Activated T-helper 9 cell treated with anti-CD3 and anti-CD28 coated beads, Interleukin-2, amount 50 U/mL, for 16 hours (primary cell): ENCODE data around the gene NME9.

Experiments used
- DNase-seq: peaks from one replicate; pipeline ENCODE4 v3.0.0-alpha.2; 2020; ENCODE audit warnings: low read depth

Gene NME9

DNA sequence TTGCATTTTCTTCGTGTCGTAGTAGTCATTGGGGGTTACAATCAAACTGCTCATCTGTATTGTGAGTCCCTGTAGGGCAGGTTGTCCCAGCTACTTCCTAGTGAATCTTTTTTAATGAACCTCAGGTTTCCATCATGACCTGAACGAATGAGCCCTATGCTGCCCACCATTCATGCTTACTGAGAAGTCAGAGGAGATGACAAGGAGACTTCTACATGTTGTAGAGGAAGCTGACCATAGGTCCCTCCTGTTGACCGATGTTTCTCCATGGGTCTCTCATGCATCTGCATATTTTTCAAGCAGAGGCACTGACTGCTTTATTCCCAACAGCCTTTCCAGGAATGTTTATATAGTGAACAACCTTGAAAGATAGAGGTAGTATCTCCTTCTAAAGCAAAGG, 5.0 kb upstream of the NME9 start:
- no peak for DNase-seq

GRCh38 chr3:138332472-138333073, 2.9 kb upstream of the NME9 start:
- no peak for DNase-seq

GRCh38 chr3:138331143-138331894, 1.7 kb upstream of the NME9 start:
- no peak for DNase-seq

DNA sequence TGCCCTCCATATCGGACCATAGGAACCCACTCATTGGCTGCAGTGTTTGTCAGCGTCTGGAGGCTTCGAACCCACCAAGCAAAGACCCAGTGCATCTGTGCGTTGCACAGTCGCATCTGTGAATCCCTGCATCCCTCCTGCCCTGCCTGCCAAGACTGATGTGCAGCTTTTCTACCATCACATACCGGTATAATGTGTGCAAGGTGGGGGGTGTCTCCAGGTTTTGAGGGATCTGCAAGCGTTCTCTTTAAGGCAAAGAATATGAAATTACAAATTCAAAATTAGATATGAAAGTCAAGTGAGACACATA, 288 bp upstream of the NME9 start:
- DNase-seq = no peak

DNA sequence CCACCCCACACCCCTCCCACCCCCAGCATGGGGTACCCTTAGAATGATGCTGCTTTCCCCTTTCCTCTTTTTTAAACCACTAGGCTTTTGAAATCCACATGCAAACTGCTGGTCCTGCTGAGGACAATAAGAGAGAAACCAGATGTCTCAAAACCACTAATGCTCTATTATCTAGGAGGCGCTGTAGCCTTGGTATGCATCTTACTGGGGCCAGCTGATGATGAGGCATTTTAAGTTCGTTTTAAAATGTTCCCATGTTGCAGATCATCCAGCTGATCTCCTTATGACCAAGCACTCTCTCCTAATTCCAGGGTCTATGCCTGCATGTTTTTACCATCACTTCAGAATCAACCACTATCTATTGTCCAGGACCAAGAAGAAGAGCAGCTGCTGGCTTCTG, 1.3 kb downstream of the NME9 start:
- no peak for DNase-seq

DNA sequence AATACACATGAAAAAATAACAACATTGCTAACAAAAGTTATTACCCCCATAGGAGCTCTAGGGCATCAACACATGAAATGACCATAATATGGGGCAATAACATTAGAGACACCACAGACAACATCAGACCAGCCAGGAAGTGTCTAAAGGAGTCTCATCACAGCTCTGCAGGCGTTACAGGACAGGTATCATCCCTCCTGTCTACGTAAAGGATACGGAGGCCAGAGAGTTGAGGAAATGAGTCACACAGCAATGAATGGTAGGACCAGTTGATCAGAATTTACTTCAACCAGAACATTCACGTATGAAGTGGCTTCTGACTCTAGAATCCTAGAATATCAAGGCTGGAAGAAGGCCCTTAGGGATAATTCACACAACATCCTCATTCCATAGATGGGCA, 1.8 kb downstream of the NME9 start:
- no peak for DNase-seq

GRCh38 chr3:138326866-138327595, 2.6 kb downstream of the NME9 start:
- no peak for DNase-seq

GRCh38 chr3:138325990-138326389, 3.7 kb downstream of the NME9 start:
- no peak for DNase-seq

DNA sequence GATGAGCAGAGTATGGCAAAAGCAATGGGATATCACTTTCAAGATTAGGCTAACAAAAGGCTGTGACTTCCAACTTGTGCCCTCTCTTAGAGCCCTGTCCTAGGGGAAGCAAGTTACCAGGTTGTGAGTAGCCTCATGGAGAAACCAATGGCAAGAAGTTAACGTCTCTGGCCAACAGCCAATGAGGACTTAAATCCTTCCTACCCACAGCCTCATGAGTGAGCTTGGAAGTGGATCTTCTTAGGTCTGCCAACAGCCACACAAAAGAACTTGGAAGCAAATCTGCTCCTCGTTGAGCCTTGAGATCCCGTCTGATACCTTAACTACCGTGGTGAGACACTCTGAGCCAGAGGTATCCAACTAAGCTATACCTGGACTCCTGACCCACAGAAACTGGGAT, 5.7 kb downstream of the NME9 start:
- DNase-seq = no peak

DNA sequence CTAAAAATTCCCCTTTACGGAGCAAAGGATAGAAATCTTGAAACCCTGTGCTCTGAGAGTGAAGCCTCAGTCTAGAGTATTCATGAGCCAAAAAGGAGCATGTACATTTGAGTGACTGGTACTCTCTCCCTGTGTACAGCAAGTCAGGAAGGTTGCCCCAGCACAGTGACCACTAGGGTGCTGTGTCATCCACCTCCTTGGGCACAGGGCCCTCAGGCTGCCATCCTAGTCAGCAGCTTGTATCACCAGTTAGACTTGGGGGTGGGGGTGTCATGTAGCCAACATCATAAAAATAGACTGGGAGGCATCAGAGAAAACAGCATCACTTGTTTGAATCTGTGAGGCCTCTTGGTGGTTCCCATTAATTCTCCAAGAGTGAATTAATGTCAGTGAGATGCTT, 12.0 kb downstream of the NME9 start:
- no peak for DNase-seq

- DNase-seq = no peak
These were observed 14.9 kb downstream of the NME9 start for GRCh38 chr3:138314751-138315150.

DNA sequence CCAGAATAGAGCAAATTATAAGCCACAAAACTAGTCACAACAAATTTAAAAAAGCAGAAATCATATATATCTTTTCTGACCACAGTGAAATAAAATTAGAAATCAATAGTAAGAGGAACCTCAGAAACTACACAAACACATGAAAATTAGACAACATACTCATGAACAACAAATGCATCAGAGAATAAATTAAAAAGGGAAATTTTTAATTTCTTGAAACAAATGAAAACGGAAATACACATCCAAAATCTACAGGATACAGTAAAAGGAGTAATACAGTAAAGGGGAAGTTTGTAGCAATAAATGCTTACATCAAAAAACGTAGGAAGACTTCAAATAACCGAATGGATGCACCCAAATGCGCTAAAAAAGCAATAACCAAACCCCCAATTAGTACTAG, 19.2 kb downstream of the NME9 start:
- DNase-seq = no peak

DNA sequence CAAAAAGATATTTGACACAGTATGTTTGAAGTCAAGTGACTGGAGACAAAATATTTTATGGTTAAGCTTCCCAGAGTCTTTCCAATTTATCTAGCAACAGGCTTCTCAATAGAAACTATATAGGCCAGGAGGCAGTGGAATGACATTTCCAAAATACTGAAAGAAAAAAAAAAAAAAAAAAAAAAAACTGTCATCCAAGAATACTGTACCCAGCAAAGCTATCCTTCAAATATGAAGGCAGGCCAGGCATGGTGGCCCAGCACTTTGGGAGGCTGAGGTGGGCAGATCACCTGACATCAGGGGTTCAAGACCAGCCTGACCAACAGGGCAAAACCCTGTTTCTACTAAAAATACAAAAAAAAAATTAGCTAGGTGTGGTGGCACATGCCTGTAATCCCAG, 20.9 kb downstream of the NME9 start:
- DNase-seq = no peak

DNA sequence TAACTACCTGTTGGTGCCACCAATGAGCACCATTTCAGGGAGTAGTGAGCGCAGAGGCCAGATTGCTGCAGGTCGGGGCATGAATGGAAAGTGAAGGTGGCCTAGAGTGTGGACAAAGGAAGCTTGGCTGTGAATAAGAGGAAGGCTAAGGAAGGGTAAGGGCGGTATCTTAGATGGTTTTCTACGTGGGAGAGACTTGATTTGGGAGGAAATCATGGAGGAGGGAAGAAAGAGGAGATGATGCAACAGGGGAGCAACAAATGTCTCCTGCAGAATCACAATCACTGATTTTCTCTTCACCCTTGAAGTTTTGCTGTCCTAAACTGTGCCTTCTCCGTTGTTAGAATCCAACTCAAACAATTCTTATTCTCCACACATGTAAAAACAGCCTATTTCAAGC, 21.8 kb downstream of the NME9 start:
- no peak for DNase-seq

DNA sequence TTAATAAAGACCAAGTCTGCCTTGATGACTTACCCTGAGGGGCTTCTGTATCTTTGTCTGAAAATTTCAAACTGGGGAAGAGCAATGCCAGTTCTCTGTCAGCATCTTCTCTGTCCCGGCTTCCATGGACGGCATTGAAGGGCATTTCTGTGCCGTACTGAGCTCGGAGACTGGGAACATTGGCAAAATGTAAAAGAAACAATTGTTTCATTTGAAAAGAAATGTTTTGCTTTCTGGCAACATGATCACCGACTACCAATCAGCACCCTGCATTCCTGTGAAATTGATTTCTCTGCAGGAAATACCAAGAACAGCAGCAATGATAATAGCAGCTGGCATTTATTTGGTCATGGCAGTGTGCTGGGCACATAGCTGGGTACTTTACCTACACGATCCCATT, 26.2 kb downstream of the NME9 start:
- DNase-seq = no peak

GRCh38 chr3:138300647-138301046, 29.0 kb downstream of the NME9 start:
- DNase-seq = no peak

DNA sequence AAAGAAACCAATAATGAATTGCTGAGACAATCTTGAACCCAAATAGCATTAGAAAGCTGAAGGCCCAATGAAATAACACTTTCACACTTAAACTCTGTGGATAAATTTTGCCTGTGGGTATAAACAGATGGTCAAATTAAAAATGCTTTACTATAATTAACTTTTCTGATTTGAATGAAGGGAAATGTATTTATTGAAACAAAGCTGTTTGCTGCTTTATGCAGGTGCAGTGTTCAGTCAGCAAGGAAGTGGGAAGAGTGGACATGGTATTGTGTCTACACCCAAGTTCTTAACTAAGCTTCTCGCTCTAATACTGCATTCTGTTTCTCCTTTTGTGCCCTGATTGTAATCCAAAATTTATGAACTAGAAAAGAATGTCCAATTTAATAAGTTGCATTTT, 31.8 kb downstream of the NME9 start:
- no peak for DNase-seq

- no peak for DNase-seq
These were observed 32.5 kb downstream of the NME9 start for GRCh38 chr3:138297059-138297607.

DNA sequence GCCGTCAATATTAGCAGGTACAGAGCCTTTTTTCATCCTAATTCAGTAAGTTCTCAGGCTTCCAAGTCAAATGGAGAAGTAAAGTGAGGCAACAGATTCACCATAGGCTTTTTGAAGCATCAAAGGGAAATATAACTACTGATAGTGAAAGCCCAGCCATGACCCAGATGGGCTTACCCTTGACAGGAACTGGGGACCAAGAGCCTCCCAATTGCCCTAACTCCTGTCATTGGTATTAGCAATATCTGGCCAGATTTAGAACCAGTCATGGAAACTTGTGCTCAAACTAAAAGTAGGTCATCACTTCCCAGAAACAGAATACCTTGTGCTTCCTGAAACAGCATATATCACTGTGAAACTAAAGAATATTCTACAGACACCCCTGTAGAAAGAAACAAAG, 33.0 kb downstream of the NME9 start:
- DNase-seq = no peak

DNA sequence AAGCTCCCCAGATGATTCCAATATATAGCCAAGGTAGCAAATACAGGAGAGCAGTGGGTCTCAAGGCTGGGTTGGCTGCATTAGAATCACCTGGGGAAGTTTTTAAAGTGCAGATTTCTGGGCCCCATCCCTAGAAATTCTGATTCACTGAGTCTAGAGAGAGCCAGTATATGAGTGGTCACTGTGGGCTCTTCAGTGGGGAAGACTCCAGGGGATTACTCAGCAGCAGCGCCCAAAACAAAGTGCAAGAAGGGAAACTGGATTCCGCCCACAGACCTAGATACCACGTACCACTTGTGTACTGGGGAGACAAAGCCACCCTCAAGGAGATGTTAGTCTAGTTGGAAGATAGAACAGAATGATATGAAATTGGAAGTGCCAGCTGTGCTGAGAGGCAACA, 40.0 kb downstream of the NME9 start:
- no peak for DNase-seq

- no peak for DNase-seq
These were observed 40.4 kb downstream of the NME9 start for GRCh38 chr3:138289260-138289659.

GRCh38 chr3:138284957-138285477, 44.6 kb downstream of the NME9 start:
- no peak for DNase-seq

GRCh38 chr3:138284079-138284478, 45.6 kb downstream of the NME9 start:
- DNase-seq = no peak
